Urothelium cell line (cell line): ENCODE results near the gene XRCC3.

Source experiments
- DNase-seq: peaks from one replicate; pipeline ENCODE4 v3.0.0; 2011; ENCODE audit warnings: low spot score, mixed read lengths
- FAIRE-seq: peaks from 2 replicates; lab custom pipeline; 2011; peaks lifted over from hg19 to GRCh38; lab: Jason Lieb, UNC

Gene XRCC3

DNA sequence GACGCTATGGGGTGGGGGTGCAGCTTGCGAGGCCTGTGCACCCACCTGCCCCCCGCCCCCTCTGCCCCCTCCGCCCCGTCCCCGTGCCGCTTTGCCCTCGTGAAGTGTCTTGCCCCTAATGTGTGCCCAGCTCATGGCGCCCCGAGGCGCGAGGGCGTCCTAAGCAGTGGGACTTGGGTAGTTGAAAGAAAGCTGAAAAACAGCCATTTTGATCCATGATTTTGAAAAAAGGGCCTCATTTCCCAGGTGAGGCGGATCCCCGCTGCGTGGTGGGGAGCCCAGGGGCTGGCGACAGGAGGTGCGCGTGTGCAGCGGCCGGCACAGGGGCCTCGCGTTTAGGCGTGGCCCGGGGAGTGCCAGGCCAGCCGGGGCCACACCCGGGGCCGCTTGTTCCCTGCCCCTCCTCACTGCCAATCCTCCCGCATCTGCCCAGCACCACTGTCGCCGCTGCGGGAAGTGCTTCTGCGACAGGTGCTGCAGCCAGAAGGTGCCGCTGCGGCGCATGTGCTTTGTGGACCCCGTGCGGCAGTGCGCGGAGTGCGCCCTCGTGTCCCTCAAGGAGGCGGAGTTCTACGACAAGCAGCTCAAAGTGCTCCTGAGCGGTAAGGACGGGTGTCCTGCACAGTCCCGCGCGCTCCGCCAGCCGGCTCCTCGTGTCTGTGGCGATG is 12.2 kb upstream of the XRCC3 start:
- DNase-seq (no peak), FAIRE-seq (no peak)

GRCh38 chr14:103726474-103726873 is 11.2 kb upstream of the XRCC3 start:
- FAIRE-seq: no peak
- DNase-seq: no peak

DNA sequence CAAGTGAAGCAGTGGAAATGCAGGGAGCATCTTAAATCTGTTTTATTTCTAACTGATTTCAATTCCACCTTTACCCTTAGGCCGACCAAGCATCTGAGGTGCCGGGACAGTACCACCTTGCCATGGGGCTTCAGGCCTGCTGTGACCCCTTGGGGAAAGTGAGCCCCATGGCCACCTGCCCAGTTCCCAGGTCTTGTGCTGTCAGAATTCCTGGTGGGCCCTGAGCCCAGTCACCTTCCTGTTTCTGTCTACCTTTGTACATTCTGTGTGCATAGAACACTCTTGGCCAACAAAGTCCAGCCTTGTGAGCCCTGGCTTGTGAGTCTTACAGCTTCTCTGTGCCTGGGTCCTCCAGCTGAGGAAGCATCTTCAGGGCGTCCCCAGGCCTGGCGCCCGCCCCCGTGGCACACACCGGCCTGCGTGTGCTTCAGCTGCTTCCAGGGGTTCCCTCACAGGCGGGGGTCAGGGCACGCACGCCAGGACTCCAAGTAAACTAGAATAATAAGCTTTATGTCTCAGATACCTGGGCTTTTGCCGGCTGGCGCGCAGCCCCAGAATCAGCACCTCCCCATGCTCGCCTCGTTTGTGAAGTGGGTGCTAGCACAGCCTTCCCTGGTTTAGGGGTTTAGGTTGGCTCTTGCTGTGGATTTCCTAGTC is 10.6 kb upstream of the XRCC3 start:
- DNase-seq (no peak), FAIRE-seq (no peak)

DNA sequence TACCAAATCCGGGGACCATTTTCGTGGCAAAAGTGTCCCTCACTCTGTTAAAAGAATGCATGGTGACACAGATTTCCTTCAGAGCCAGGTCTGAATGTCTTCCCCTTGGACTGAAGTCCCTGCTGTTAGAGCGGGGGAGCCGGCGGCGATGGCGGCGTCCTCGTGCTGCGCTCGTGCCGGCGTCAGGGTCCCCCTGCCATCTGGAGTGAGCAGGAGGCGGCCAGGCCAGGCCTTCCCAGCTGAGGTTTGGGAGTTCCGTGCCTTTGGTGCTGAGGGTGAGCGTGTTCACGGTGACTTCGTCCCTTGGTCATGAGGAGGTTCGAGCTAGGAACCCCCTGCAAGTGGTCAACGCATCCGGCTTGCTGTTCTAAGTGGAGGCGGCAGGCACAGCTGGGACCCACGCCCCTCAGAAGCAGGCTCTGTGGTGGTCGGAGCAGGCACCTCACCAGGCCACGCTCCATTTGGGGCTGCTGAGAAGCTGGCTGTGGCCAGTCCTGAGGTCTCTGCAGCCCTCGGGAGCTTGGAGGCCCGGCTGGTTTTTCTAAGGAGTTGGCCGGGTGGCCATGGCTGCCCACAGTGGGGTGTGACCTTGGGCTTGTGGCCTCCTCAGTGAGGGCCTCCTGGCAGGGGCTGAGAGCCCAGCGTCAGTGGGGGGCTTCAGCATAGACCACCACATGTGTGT is 9.9 kb upstream of the XRCC3 start:
- DNase-seq: no peak

DNA sequence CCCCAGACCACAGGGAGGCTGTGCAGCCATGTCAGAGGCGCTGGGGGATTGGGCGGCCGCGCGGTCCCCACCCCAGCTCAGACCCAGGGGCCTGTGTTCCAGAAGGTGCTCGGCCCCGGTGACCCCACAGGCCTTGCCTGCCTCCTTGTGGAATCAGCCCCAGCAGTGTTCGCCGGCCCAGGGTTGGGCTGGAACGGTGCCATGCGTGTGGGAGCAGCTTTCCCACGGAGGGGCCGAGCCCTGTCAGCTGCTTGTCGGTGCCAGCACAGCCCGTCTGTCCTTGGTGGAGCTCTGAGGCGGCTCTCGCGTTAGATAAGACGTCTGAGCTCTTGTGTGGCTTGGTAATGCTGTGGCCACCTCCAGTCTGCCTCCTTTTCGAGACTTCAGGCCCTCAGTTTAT is 8.9 kb upstream of the XRCC3 start:
- DNase-seq (peak; percentile 14), FAIRE-seq (no peak)

More for the DNA sequence above, 9.9 kb upstream of the XRCC3 start:
- no peak for FAIRE-seq

DNA sequence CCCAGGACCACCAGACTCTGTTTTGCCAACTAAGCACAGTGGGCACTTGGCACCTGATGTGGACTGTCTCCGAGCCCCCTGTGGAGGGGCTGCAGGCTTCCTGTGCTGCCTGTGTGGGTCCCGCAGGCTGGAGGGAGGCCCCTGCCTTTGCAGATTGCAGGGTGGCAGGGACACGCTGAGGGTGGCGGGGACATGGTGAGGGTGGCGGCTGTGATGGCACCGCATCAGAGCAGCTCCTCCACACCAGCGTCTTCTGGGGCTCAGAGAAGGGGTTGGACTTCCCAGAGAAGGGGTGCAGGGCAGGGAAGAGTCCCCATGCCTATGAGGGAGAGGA is 8.5 kb upstream of the XRCC3 start:
- FAIRE-seq (no peak), DNase-seq (no peak)

- DNase-seq (peak; percentile 79), FAIRE-seq (no peak)
These were observed 6.3 kb upstream of the XRCC3 start for GRCh38 chr14:103721334-103722120.

DNA sequence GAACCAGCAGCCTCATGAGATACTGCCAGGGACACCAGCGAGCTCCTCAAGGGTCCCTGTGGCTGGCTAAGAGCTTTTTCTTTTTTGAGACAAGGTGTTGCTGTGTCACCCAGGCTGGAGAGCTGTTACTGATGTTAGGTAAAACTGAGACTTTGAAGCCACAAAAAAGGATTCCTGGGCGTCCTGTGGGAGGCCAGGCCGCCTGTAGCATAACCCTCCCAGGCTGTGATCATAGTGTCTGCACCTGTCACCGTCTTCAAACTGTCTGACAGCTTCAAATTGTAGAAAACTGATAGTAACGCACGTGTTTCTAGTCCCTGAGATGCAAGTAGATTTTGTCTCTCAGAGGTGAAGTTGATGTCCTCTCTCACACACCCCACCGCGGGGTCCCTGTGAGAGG is 4.5 kb upstream of the XRCC3 start:
- DNase-seq (no peak), FAIRE-seq (no peak)

DNA sequence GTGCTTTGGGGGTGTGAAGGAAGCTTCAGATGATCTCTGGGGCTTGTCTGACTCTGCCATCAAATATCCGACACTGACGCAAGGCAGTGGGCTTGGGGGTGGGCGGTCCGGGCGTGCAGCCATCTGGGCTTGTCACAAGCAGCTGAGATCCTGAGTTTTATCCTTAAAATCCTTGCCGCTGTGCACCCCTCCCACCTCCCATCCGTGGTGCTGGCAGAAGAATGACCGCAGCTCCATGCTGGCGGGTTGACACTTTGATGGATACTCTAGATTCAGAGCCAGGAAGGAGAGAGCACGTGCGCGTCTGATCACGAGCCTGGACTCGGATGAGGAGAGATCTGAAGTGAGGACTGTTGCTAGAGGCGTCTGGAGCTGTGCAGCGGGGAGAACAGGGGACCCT is 3.3 kb upstream of the XRCC3 start:
- no peak for FAIRE-seq
- no peak for DNase-seq

DNA sequence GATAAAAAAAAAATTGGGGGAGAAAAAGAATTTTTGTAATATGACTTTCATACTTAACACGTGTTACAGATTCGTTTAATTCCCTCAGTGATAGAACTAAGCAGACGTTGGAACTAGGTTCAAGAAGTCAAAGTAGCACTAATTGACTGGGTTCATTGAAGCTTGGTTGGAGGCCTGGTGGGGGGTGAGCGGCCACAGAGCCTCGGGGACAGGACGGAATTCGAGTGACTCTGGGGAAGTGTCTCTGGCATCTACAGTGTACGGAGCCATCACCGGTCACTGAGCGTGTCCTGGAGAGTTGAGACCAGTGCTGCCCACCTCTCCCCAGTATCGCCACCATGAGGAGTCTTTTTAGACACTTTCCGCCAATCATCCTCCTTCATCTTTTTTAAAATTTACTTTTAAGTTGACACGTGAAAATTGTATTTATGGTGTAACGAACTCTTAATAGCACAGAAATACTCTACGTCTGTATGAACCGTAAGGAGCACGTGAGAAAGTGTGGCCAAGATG is 1.7 kb upstream of the XRCC3 start:
- FAIRE-seq: no peak
- no peak for DNase-seq

DNA sequence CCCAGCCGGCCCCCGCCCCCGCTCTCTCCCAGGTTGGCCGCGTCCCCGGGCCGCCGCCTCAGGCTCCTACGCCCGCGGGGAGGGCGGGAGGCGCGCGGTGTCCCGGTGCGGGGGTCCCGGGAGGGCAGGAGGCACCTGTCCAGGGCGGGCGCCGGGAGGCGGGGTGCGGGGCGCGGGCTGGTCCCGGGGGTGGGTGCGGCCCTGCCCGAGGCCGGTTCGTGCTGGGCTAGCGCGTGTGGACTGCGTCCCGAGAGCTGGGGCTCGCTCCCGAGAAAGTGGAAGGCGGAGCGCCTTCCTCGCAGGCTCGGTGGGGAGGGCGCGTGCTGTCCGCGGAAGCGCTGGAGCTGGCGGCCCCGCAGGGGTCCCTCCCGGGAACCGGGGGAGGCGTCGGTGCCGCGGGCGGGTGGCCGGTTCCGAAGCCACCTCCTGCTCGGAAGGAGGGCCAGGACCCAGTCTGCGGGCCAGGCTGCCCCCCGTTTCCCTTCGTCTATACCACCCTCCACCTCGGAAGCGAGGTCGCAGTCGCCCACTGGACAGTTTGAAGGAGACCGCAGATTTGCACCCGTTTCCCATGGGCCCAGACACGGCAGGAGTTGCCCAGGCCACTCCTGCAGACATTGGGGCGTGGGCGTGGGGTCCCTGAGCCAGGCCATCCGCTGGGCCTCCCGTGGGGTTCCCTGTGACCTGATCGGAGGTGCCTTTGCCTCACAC is 995 bp upstream of the XRCC3 start:
- FAIRE-seq: no peak
- DNase-seq: peak; percentile 23

- no peak for DNase-seq
- no peak for FAIRE-seq
These were observed 1.1 kb downstream of the XRCC3 start for GRCh38 chr14:103714063-103714724.

DNA sequence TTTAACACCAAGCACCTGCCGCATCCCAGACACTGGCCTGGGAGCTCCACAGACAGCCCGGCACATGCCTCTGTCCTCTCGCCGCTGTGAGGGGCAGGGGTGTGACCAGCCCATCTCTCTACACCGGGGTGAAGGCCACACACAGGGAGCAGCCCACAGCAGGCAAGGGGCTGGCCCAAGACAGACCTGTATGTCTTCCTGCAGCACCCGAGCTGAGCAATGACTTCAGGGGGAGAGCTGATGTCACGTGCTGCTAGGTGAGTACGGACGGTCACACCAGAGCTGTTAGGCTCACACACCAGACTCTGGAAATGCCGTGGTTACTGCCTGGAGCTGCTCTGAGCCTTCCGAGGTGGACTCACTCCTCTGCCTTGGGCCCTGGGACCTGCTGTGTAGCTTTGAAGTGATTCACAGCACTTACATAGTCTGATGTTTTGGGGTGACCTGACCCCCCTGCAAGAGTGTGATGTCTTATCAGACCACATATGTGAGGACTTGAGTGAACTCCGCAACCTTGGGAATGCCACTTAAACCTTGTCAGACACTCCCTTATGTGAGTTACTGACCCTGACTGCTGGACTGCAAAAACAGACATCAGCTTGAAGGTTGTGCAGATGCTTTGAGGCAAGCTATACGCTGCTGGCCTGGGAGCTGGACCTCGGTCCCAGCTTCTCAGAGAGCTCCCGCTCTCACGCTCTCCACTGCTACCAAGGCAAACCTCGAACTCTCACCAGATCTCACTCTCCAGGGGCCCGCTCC is 1.8 kb downstream of the XRCC3 start:
- FAIRE-seq (no peak), DNase-seq (no peak)

DNA sequence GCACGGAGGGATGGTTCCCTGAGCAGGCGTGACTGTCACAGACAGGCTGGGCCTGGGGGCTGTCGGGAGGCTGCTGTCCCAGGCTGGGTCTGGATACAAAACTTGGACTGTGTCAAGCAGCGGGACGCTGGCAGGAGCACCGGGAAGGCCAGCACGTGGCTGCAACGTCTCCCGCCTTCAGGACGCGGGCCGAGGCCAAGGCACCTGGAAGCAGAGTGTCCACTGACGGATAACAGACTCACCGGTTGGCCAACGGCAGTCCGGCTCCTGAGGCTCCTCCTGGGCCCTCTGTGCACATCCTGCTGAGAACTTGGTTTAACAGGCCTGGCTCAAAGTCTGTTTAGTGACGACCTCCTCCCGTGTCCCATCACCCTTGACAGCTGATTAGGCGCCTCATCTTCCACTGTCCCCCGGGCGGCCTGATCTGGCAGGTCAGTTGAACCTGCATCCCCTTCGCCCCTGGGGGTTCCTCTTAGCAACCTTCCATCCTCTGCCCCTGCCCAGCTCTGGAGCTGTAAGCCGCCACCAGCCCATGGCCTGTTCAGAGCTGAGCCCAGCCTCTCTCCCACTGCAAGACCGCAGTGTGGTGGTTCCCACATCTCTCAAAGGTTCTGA is 2.5 kb downstream of the XRCC3 start:
- no peak for DNase-seq
- no peak for FAIRE-seq

DNA sequence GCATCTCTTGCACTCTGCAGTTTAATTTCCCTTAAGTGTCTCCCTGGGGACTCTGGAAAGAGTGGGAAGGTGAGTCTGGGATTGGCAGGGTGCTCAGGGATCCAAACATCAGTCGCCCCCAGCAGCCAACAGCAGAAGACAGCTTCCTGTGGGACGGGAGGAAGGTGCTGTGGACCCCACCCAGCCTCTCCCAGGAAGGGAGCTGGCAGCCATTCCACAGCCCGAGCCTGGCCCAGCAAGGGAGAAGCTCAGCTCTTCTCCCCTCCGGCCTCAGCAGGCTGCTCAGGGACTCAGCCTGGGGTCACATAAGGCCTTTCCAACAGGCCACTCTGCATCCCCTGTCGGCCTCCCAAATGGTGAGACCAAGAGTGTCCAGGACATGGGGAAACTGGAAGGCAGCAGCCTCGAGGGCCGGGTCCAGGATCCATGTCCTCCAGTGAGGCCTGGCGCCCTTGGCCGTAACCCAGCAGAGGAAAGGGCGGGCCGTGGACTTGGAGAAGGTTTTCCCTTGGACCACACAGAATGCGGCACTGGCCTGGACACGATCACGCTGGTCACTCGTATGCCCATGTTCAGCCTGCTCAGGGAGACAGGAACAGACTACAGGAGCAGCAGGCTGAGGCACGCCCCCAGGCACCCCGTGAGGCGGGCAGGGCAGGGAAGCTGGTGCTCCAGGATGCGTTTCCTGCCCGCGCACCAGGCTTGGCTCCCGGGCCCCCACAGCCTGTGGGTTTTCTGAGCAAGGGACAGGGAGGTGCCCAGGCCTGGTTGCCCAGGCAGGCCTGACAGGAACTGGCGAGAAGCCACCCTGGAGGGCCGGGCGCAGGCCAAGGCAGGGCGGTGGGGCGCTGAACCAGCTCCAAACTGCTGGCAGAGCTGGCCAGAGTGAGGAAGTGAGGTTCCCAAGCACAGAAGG is 3.5 kb downstream of the XRCC3 start:
- FAIRE-seq (no peak), DNase-seq (no peak)

GRCh38 chr14:103710771-103711377 is 4.4 kb downstream of the XRCC3 start:
- DNase-seq (no peak), FAIRE-seq (no peak)

DNA sequence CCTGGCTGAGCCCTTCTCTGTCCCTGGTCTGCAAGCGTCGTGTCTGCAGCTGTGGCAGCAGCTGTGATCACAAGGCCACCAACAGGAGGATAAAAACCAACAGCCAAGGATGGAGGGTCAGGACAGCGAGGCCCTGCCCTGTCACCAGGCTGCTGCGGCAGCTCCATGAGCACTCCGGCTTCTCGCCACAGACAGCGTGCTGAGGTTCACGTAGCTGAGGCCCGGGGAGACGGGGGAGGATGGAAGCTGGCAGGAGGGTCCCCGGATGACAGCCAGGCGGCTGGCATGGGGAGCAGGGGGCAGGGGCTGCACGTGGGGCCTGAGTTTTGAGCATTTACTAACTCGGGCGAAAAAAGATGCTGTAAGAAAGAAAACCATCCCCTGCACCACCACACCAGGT is 5.4 kb downstream of the XRCC3 start:
- DNase-seq: no peak
- no peak for FAIRE-seq

- FAIRE-seq (no peak), DNase-seq (no peak)
These were observed 6.5 kb downstream of the XRCC3 start for GRCh38 chr14:103708750-103709187.
